Left lung (tissue), 10 donors: ENCODE measurements around the gene MYH10. TPM values are rescaled to one million over a fixed set of nuclear protein-coding genes. Genes with fewer than 3 reads are reported as not detected.

ENCODE experiments used
- ATAC-seq: fragments of 200-7000 bp; cut with Tn5 transposase; one replicate; pipeline ENCODE4 v1.9.1; 2020; ENCODE audit warnings: moderate library complexity
- DNase-seq, 4 donors: peaks; one replicate each; pipeline ENCODE4 v3.0.0-alpha.2; 2013 to 2020
- H3K27ac ChIP-seq, 2 donors: fragments of 200-600 bp; sonication (generic) in 1 of 2; one replicate each; pipeline versions ENCODE4 v1.5.0 to v1.8.0; 2020 to 2021
- H3K27me3 ChIP-seq, 2 donors: fragments of 200-600 bp; sonication (generic) in 1 of 2; one replicate each; pipeline versions ENCODE4 v1.5.0 to v1.8.0; 2020 to 2021
- H3K36me3 ChIP-seq, 2 donors: fragments of 200-600 bp; sonication (generic) in 1 of 2; one replicate each; pipeline versions ENCODE4 v1.5.0 to v1.8.0; 2020 to 2021
- H3K4me1 ChIP-seq, 2 donors: fragments of 200-600 bp; one replicate each; pipeline ENCODE4 v1.8.0; 2021
- H3K4me3 ChIP-seq, 2 donors: fragments of 200-600 bp; sonication (generic) in 1 of 2; one replicate each; pipeline versions ENCODE4 v1.5.0 to v1.8.0; 2020 to 2021; ENCODE audit warnings: mild to moderate bottlenecking in 1 of 2
- H3K9me3 ChIP-seq, 2 donors: fragments of 200-600 bp; sonication (generic) in 1 of 2; one replicate each; pipeline versions ENCODE4 v1.5.0 to v1.8.0; 2020 to 2021
- CTCF ChIP-seq, 2 donors: fragments of 200-600 bp; sonication (generic) in 1 of 2; IDR thresholded peaks; one replicate each; pipeline versions ENCODE4 v1.5.0 to v1.8.0; 2021; ENCODE audit warnings: antibody characterized with exemption in 2 of 2
- intact Hi-C, 2 donors: fragments of 100-400 bp; cut with DNase I; formaldehyde crosslinking; loops; one replicate each; pipeline versions ENCODE4 v1.11.2 to v1.14.2; 2022
- polyA plus RNA-seq, 6 donors: library from polyadenylated mRNA; unstranded; fragments of 120-200 nt; gene quantifications; one replicate each; pipeline ENCODE4 v1.2.1, GENCODE V29; 2013; ENCODE audit not compliant: insufficient read length in 6 of 6
- total RNA-seq, 2 donors: library from RNA; stranded (reverse); fragmentation: NEBNext Ultra II Directional; extraction: Animal tissue kit (Norgen Biotek cat#: 25700); gene quantifications; one replicate each; pipeline ENCODE4 v1.2.1, GENCODE V29; 2021
- donor health status: DM: no; HTN: yes; CAD: no.
- donor health status: DM: no; HTN: no; CAD: no.

MYH10 gene
- total and polyA plus RNA-seq, 8 donors = 70.9 to 196 (median 151) TPM

DNA sequence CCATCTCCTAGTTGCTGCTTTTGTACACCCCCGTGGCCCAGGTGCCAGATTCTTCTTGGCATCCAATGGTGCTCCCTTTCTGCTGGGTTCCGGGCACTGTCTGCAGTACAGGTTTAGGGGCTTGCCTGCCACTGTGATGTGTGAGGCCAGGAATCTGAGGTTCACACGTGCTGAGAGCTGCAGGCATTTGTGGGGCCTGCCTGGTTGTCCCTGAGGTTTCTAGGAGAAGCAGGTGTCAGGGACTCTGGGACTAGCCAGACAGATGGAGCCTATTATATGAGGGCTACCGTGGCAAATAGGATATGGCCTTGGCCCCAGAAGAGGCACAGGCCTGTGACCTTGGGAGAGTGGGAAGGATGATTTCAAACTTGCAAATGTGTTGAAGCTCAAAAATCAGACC, 165.6 kb downstream of the MYH10 start:
- H3K4me1 ChIP-seq = peaks cover 0 to 5% of the 10 kb centered on the region in 2 donors
- no peak for TF ChIP-seq CTCF (IDR thresholded peaks at IDR 0.05)
- peaks cover 0 to 96% of the 10 kb centered on the region in 2 donors for H3K36me3 ChIP-seq
- no peaks in the 10 kb centered on the region for H3K27me3 ChIP-seq
- intact Hi-C loops = no loop called here
- no peak for DNase-seq
- no peak for ATAC-seq
- no peaks in the 10 kb centered on the region for H3K9me3 ChIP-seq
- H3K4me3 ChIP-seq = no peak overlapping the region
- no peak overlapping the region for H3K27ac ChIP-seq

- no peak overlapping the region for H3K4me3 ChIP-seq
- no peak for TF ChIP-seq CTCF (IDR thresholded peaks at IDR 0.05)
- no peak overlapping the region for H3K27ac ChIP-seq
- peaks cover 0 to 96% of the 10 kb centered on the region in 2 donors for H3K36me3 ChIP-seq
- no peak for DNase-seq
- H3K4me1 ChIP-seq = peaks cover 0 to 5% of the 10 kb centered on the region in 2 donors
- H3K27me3 ChIP-seq = no peaks in the 10 kb centered on the region
- no peaks in the 10 kb centered on the region for H3K9me3 ChIP-seq
- ATAC-seq = no peak
- intact Hi-C loops = no loop called here
Measured at GRCh38 chr17:8463099-8463498, 167.4 kb downstream of the MYH10 start.

DNA sequence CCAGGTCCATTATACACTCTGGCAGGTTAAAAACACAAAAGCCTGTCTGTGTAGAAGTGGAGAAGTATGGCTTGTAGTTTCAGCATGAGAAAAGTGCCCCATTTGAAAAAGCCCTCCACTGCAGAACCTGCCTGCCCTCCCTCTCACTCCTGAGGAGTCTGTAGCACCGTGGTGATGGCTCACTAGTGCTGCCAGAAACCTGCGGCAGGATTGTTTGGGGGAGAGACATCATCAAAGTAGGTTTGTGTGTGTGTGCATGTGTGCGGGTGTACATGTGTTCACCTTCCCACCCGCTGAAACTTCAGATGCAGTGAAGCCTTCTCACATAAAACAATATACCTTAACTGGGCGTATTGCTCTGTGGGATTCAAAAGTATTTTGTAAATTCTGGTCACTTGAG, 168.0 kb downstream of the MYH10 start:
- H3K9me3 ChIP-seq = no peaks in the 10 kb centered on the region
- DNase-seq (no peak), ATAC-seq (no peak)
- no peak for TF ChIP-seq CTCF (IDR thresholded peaks at IDR 0.05)
- H3K36me3 ChIP-seq = peaks cover 0 to 96% of the 10 kb centered on the region in 2 donors
- H3K4me3 ChIP-seq = no peak overlapping the region
- intact Hi-C loops = no loop called here
- peaks cover 0 to 5% of the 10 kb centered on the region in 2 donors for H3K4me1 ChIP-seq
- H3K27ac ChIP-seq = no peak overlapping the region
- H3K27me3 ChIP-seq = no peaks in the 10 kb centered on the region

GRCh38 chr17:8459831-8460230, 170.7 kb downstream of the MYH10 start:
- Histone ChIP-seq H3K27me3 (no peaks in the 10 kb centered on the region), H3K4me3 (no peak overlapping the region), H3K9me3 (no peaks in the 10 kb centered on the region), H3K4me1 (no peaks in the 10 kb centered on the region), H3K27ac (no peak overlapping the region), H3K36me3 (peaks cover 0 to 100% of the 10 kb centered on the region in 2 donors)
- ATAC-seq (no peak), DNase-seq (no peak)
- no peak for TF ChIP-seq CTCF (IDR thresholded peaks at IDR 0.05)
- intact Hi-C loops = no loop called here

DNA sequence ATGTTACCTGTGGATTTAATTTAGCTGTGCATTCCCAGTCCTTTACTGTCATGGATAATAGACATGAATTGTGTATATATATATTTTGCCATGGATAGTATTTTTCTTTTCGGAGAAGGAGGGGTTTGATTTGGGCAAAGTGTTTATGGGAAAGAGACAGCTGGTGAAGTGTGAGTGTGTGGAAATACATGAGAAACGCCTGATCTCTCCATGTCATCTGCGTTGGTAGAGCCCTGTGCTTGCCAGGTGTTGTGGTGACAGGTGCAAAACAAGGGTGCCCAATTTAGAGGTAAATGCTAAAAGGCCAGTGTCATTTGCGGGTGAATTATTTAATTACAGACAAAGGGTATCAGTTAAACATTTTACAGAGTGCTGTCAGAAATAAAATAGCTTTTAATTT, 171.4 kb downstream of the MYH10 start:
- Histone ChIP-seq H3K4me3 (no peak overlapping the region), H3K9me3 (no peaks in the 10 kb centered on the region), H3K27me3 (no peaks in the 10 kb centered on the region), H3K4me1 (no peaks in the 10 kb centered on the region), H3K27ac (no peak overlapping the region), H3K36me3 (peaks cover 0 to 99% of the 10 kb centered on the region in 2 donors)
- no peak for TF ChIP-seq CTCF (IDR thresholded peaks at IDR 0.05)
- DNase-seq (no peak), ATAC-seq (no peak)
- intact Hi-C loops = no loop called here
